Measurements from ENCODE around the gene GSK3A.

GSK3A gene

GRCh38 chr19:42198676-42199439, 43.5 kb downstream of the GSK3A start:
- no peak overlapping the region for H3K23ac ChIP-seq (ENCODE audit: low read length in 2 of 2)
- H3K18ac ChIP-seq (ENCODE audit: low read depth in 1 of 2, low read length in 2 of 2): no peak overlapping the region
- no peaks in the 10 kb centered on the region for H3K9me3 ChIP-seq (ENCODE audit: control insufficient read depth, low read length)
- WGBS: 78% methylated on average over 5 of the region's 7 CpGs
- H3K27me3 ChIP-seq (ENCODE audit: control insufficient read depth in 1 of 2, insufficient read depth in 1 of 2, low read length in 2 of 2): no peaks in the 10 kb centered on the region
- peak overlapping the region; percentile 20 for H2BK15ac ChIP-seq (ENCODE audit: low read depth, poor library complexity, severe bottlenecking)
- no peak overlapping the region for H2BK5ac ChIP-seq (ENCODE audit: low read depth, low read length, poor library complexity, severe bottlenecking)
- no peak overlapping the region for H2AK5ac ChIP-seq (ENCODE audit: low read length, severe bottlenecking)
- no peak overlapping the region for H4K91ac ChIP-seq (ENCODE audit: low read length)
- peaks cover 70 to 73% of the 10 kb centered on the region in 2 experiments for H3K36me3 ChIP-seq (ENCODE audit: control insufficient read depth in 1 of 2, insufficient read depth in 2 of 2, low read depth in 1 of 2, low read length in 2 of 2)
- no peak overlapping the region for H3K9ac ChIP-seq (ENCODE audit: low read length)
- DNase-seq: no peak
- H3K14ac ChIP-seq (ENCODE audit: low read length in 2 of 2): no peak overlapping the region
- H3K4me2 ChIP-seq (ENCODE audit: low read length, poor library complexity, severe bottlenecking): no peak overlapping the region
- no peak overlapping the region for H4K8ac ChIP-seq (ENCODE audit: low read length)
- no peak overlapping the region for H2AFZ ChIP-seq (ENCODE audit: low read depth, low read length)
- H2BK12ac ChIP-seq (ENCODE audit: low read length in 2 of 2): no peak overlapping the region
- peaks cover 48% of the 10 kb centered on the region for H3K79me1 ChIP-seq (replicated peaks; ENCODE audit: low read length, poor library complexity, severe bottlenecking)
- no peak overlapping the region for H3K27ac ChIP-seq (ENCODE audit: low read length, poor library complexity, severe bottlenecking)
- H2BK120ac ChIP-seq (ENCODE audit: low read depth, low read length): no peak overlapping the region
- H3K4me3 ChIP-seq (ENCODE audit: insufficient read depth in 1 of 2, low read depth in 1 of 2, low read length in 2 of 2): no peak overlapping the region
- H3K4ac ChIP-seq (ENCODE audit: low read depth in 1 of 2, low read length in 2 of 2): no peak overlapping the region
- peaks cover 17% of the 10 kb centered on the region for H3K4me1 ChIP-seq (ENCODE audit: control insufficient read depth, insufficient read depth, low read depth, low read length)

- no peak overlapping the region for H2AK5ac ChIP-seq (ENCODE audit: low read length, severe bottlenecking)
- H2BK12ac ChIP-seq (ENCODE audit: low read length in 2 of 2): no peak overlapping the region
- no peak for DNase-seq
- H3K4me3 ChIP-seq (ENCODE audit: insufficient read depth in 1 of 2, low read depth in 1 of 2, low read length in 2 of 2): no peak overlapping the region
- H3K27ac ChIP-seq (ENCODE audit: low read length, poor library complexity, severe bottlenecking): no peak overlapping the region
- H3K27me3 ChIP-seq (ENCODE audit: control insufficient read depth in 1 of 2, insufficient read depth in 1 of 2, low read length in 2 of 2): no peaks in the 10 kb centered on the region
- peaks cover 16% of the 10 kb centered on the region for H3K4me1 ChIP-seq (ENCODE audit: control insufficient read depth, insufficient read depth, low read depth, low read length)
- H2AFZ ChIP-seq (ENCODE audit: low read depth, low read length): no peak overlapping the region
- no peak overlapping the region for H3K23ac ChIP-seq (ENCODE audit: low read length in 2 of 2)
- H3K4me2 ChIP-seq (ENCODE audit: low read length, poor library complexity, severe bottlenecking): no peak overlapping the region
- peaks cover 7% of the 10 kb centered on the region for H3K9me3 ChIP-seq (ENCODE audit: control insufficient read depth, low read length)
- H2BK120ac ChIP-seq (ENCODE audit: low read depth, low read length): no peak overlapping the region
- H3K79me1 ChIP-seq (replicated peaks; ENCODE audit: low read length, poor library complexity, severe bottlenecking): peaks cover 35% of the 10 kb centered on the region
- no peak overlapping the region for H3K14ac ChIP-seq (ENCODE audit: low read length in 2 of 2)
- H2BK15ac ChIP-seq (ENCODE audit: low read depth, poor library complexity, severe bottlenecking): no peak overlapping the region
- H2BK5ac ChIP-seq (ENCODE audit: low read depth, low read length, poor library complexity, severe bottlenecking): no peak overlapping the region
- H3K4ac ChIP-seq (ENCODE audit: low read depth in 1 of 2, low read length in 2 of 2): no peak overlapping the region
- H3K9ac ChIP-seq (ENCODE audit: low read length): no peak overlapping the region
- peaks cover 57 to 59% of the 10 kb centered on the region in 2 experiments for H3K36me3 ChIP-seq (ENCODE audit: control insufficient read depth in 1 of 2, insufficient read depth in 2 of 2, low read depth in 1 of 2, low read length in 2 of 2)
- H3K18ac ChIP-seq (ENCODE audit: low read depth in 1 of 2, low read length in 2 of 2): no peak overlapping the region
- WGBS: 46% methylated on average over 3 of the region's 5 CpGs
- no peak overlapping the region for H4K8ac ChIP-seq (ENCODE audit: low read length)
- no peak overlapping the region for H4K91ac ChIP-seq (ENCODE audit: low read length)
Measured at GRCh38 chr19:42197375-42197817, 45.0 kb downstream of the GSK3A start.

- H3K4me1 ChIP-seq (ENCODE audit: control insufficient read depth, insufficient read depth, low read depth, low read length): peaks cover 16% of the 10 kb centered on the region
- H2BK120ac ChIP-seq (ENCODE audit: low read depth, low read length): no peak overlapping the region
- DNase-seq: no peak
- H3K9me3 ChIP-seq (ENCODE audit: control insufficient read depth, low read length): peaks cover 7% of the 10 kb centered on the region
- WGBS: 94% methylated on average over 47 of the region's 47 CpGs
- H3K4me3 ChIP-seq (ENCODE audit: insufficient read depth in 1 of 2, low read depth in 1 of 2, low read length in 2 of 2): no peak overlapping the region
- no peak overlapping the region for H3K23ac ChIP-seq (ENCODE audit: low read length in 2 of 2)
- peaks cover 25% of the 10 kb centered on the region for H3K79me1 ChIP-seq (replicated peaks; ENCODE audit: low read length, poor library complexity, severe bottlenecking)
- H3K9ac ChIP-seq (ENCODE audit: low read length): no peak overlapping the region
- H3K14ac ChIP-seq (ENCODE audit: low read length in 2 of 2): no peak overlapping the region
- H4K8ac ChIP-seq (ENCODE audit: low read length): no peak overlapping the region
- H2BK15ac ChIP-seq (ENCODE audit: low read depth, poor library complexity, severe bottlenecking): no peak overlapping the region
- no peak overlapping the region for H2BK5ac ChIP-seq (ENCODE audit: low read depth, low read length, poor library complexity, severe bottlenecking)
- H2BK12ac ChIP-seq (ENCODE audit: low read length in 2 of 2): no peak overlapping the region
- no peak overlapping the region for H2AK5ac ChIP-seq (ENCODE audit: low read length, severe bottlenecking)
- no peak overlapping the region for H4K91ac ChIP-seq (ENCODE audit: low read length)
- H3K27me3 ChIP-seq (ENCODE audit: control insufficient read depth in 1 of 2, insufficient read depth in 1 of 2, low read length in 2 of 2): no peaks in the 10 kb centered on the region
- H3K36me3 ChIP-seq (ENCODE audit: control insufficient read depth in 1 of 2, insufficient read depth in 2 of 2, low read depth in 1 of 2, low read length in 2 of 2): peaks cover 46 to 48% of the 10 kb centered on the region in 2 experiments
- H3K4me2 ChIP-seq (ENCODE audit: low read length, poor library complexity, severe bottlenecking): no peak overlapping the region
- H2AFZ ChIP-seq (ENCODE audit: low read depth, low read length): no peak overlapping the region
- H3K18ac ChIP-seq (ENCODE audit: low read depth in 1 of 2, low read length in 2 of 2): no peak overlapping the region
- H3K27ac ChIP-seq (ENCODE audit: low read length, poor library complexity, severe bottlenecking): no peak overlapping the region
- no peak overlapping the region for H3K4ac ChIP-seq (ENCODE audit: low read depth in 1 of 2, low read length in 2 of 2)
Measured at GRCh38 chr19:42196011-42197001, 46.1 kb downstream of the GSK3A start.

GRCh38 chr19:42193706-42194105, 48.7 kb downstream of the GSK3A start:
- no peak overlapping the region for H2AFZ ChIP-seq (ENCODE audit: low read depth, low read length)
- no peak overlapping the region for H3K4ac ChIP-seq (ENCODE audit: low read depth in 1 of 2, low read length in 2 of 2)

More at GRCh38 chr19:42193706-42194105, 48.7 kb downstream of the GSK3A start:
- H3K4me1 ChIP-seq (ENCODE audit: control insufficient read depth, insufficient read depth, low read depth, low read length): peaks cover 5% of the 10 kb centered on the region
- no peak overlapping the region for H3K23ac ChIP-seq (ENCODE audit: low read length in 2 of 2)
- H3K14ac ChIP-seq (ENCODE audit: low read length in 2 of 2): no peak overlapping the region
- H2BK5ac ChIP-seq (ENCODE audit: low read depth, low read length, poor library complexity, severe bottlenecking): no peak overlapping the region
- no peak overlapping the region for H2BK12ac ChIP-seq (ENCODE audit: low read length in 2 of 2)
- no peaks in the 10 kb centered on the region for H3K27me3 ChIP-seq (ENCODE audit: control insufficient read depth in 1 of 2, insufficient read depth in 1 of 2, low read length in 2 of 2)
- peaks cover 21 to 22% of the 10 kb centered on the region in 2 experiments for H3K36me3 ChIP-seq (ENCODE audit: control insufficient read depth in 1 of 2, insufficient read depth in 2 of 2, low read depth in 1 of 2, low read length in 2 of 2)
- peaks cover 3% of the 10 kb centered on the region for H3K79me1 ChIP-seq (replicated peaks; ENCODE audit: low read length, poor library complexity, severe bottlenecking)
- no peak overlapping the region for H4K91ac ChIP-seq (ENCODE audit: low read length)
- DNase-seq: no peak
- H3K4me2 ChIP-seq (ENCODE audit: low read length, poor library complexity, severe bottlenecking): no peak overlapping the region
- H3K4me3 ChIP-seq (ENCODE audit: insufficient read depth in 1 of 2, low read depth in 1 of 2, low read length in 2 of 2): no peak overlapping the region
- 89% methylated on average over 2 of the region's 3 CpGs for WGBS
- H3K9ac ChIP-seq (ENCODE audit: low read length): no peak overlapping the region
- peaks cover 7% of the 10 kb centered on the region for H3K9me3 ChIP-seq (ENCODE audit: control insufficient read depth, low read length)
- no peak overlapping the region for H2AK5ac ChIP-seq (ENCODE audit: low read length, severe bottlenecking)
- no peak overlapping the region for H3K18ac ChIP-seq (ENCODE audit: low read depth in 1 of 2, low read length in 2 of 2)
- H2BK120ac ChIP-seq (ENCODE audit: low read depth, low read length): no peak overlapping the region
- no peak overlapping the region for H4K8ac ChIP-seq (ENCODE audit: low read length)
- no peak overlapping the region for H3K27ac ChIP-seq (ENCODE audit: low read length, poor library complexity, severe bottlenecking)
- no peak overlapping the region for H2BK15ac ChIP-seq (ENCODE audit: low read depth, poor library complexity, severe bottlenecking)
